Vein endothelial cell (primary cell): Measurements from ENCODE around the gene CREB1. TPM values are rescaled to one million over a fixed set of nuclear protein-coding genes. Genes with fewer than 3 reads are reported as not detected.

Source experiments
- total RNA-seq: library from RNA; depleted of rRNA; stranded (reverse); fragments of >200 nt; gene quantifications from 2 replicates; pipeline ENCODE4 v1.2.3, GENCODE V29; 2012

The CREB1 gene
- 37.8 and 40.8 TPM in 2 replicates for total RNA-seq

DNA sequence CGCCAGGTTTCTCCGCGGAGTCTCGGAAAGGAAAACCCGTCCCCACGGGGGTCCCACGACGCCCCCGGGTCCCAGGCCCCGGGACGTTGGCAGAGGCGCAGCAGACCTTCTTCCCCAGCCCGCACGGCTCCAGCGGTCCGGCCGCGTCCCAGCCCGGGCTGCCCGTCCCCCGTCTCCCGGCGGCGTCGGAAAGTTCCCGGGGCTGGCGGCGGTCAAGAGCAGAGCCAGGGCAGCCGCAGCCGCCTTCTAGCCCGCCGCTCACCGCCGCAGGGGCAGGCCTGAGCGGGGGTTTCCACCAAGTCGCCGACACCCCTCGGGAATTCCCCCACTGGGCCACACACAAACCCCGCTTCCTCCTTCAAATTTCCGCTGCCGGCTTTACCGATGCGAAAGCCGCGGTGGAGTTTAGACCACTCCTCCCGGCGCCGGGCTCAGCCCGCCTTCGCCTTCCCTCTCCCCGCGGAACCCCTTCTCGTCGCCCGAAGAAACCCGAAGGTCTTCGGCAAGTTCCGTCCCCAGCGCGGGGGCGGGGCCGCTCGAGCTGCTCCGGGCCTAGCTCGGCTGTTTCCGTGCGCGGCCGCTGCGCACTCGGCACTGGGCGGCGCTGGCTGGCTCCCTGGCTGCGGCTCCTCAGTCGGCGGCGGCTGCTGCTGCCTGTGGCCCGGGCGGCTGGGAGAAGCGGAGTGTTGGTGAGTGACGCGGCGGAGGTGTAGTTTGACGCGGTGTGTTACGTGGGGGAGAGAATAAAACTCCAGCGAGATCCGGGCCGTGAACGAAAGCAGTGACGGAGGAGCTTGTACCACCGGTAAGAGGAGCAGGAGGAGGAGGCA, at the start of gene CREB1:
Gene CREB1, plus strand, starts transcription at position 633 of the 830 bp plus-strand sequence. CDS start 25,674 bp downstream, outside the sequence.

DNA sequence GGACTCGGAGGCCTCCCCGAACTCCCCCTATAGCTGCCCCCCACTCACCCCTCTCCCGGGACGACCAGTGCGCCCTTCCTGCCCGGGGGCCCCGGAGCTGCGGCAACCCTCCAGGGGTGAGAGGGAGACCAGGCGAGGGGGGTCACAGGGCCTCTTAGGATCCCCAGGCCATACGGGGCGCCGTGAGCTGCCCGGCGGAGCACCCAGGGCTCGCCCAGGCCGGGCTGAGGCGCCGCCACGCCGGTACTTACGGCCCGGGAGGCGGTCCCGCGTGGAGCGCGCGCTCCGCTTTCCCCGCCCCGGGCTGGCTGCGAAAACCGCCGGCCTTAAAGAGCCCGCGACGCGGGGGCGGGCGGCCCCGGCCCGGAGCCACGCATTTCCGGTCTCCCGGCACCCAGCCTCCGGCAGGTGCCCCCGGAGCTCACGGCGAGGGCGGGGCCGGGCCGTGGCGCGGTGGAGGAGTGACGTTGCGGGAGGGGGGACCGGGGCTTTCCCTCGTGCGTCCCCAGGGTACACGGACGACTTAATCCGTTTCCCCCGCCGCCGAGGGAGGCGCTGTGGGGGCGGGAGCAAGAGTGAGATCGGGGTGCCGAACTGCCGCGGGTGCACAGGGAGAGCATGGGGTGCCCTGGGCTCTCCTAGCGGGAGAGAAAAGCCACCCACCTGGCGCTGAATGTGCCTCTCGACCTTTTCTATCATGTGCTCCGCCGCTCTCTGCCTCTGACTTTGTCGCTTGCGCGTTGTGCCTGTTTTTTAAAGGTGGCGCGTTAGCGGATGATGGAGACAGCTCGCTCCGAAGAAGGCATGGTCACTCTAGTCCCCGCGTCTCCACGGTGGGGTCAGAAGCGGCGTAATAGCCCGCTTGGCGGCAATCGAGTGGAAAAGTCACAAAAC, 95.5 kb downstream of the CREB1 start, which contains the start of gene METTL21A:
Gene METTL21A, minus strand, starts transcription at position 381 of the 894 bp plus-strand sequence. CDS start 1,019 bp downstream, outside the sequence.

Other genes starting within 250 kb of the CREB1 start
- gene METTL21A, start 95.4 kb downstream of the CREB1 start, total RNA-seq: 11.4 and 15.9 TPM in 2 replicates
- 29.7 and 42.0 TPM in 2 replicates for gene CCNYL1, start 181.7 kb downstream of the CREB1 start, total RNA-seq
- gene FZD5, start 239.9 kb downstream of the CREB1 start, total RNA-seq: 2.6 and 3.6 TPM in 2 replicates